BLaER1 (cell line): ENCODE measurements around the gene UNC119.
"Not testable (repeated sequence)": the region's sequence is repeated elsewhere in the genome, so short reads cannot be mapped to it uniquely, and the experiment has no call there.

Experiments used
- H3K27ac ChIP-seq: shearing (Covaris generic); formaldehyde crosslinking; 2 replicates; pipeline ENCODE4 v1.8.1; 2022
- H3K27me3 ChIP-seq: shearing (Covaris generic); formaldehyde crosslinking; 2 replicates; pipeline ENCODE4 v1.8.1; 2022
- H3K36me3 ChIP-seq: shearing (Covaris generic); formaldehyde crosslinking; 2 replicates; pipeline ENCODE4 v1.8.1; 2022
- H3K4me1 ChIP-seq: shearing (Covaris generic); formaldehyde crosslinking; 2 replicates; pipeline ENCODE4 v1.8.1; 2022
- H3K4me2 ChIP-seq: shearing (Covaris generic); formaldehyde crosslinking; 2 replicates; pipeline ENCODE4 v1.8.1; 2022
- H3K4me3 ChIP-seq: shearing (Covaris generic); formaldehyde crosslinking; 2 replicates; pipeline ENCODE4 v1.8.1; 2022
- H3K9ac ChIP-seq: shearing (Covaris generic); formaldehyde crosslinking; 2 replicates; pipeline ENCODE4 v1.8.1; 2022
- H3K9me3 ChIP-seq: shearing (Covaris generic); formaldehyde crosslinking; 2 replicates; pipeline ENCODE4 v1.8.1; 2022
- H4K20me1 ChIP-seq: shearing (Covaris generic); formaldehyde crosslinking; 2 replicates; pipeline ENCODE4 v1.8.1; 2022
- Cebpa-rat ChIP-seq: shearing (Covaris generic); IDR thresholded peaks from 2 replicates; pipeline ENCODE4 v1.8.1; 2022

Gene UNC119

DNA sequence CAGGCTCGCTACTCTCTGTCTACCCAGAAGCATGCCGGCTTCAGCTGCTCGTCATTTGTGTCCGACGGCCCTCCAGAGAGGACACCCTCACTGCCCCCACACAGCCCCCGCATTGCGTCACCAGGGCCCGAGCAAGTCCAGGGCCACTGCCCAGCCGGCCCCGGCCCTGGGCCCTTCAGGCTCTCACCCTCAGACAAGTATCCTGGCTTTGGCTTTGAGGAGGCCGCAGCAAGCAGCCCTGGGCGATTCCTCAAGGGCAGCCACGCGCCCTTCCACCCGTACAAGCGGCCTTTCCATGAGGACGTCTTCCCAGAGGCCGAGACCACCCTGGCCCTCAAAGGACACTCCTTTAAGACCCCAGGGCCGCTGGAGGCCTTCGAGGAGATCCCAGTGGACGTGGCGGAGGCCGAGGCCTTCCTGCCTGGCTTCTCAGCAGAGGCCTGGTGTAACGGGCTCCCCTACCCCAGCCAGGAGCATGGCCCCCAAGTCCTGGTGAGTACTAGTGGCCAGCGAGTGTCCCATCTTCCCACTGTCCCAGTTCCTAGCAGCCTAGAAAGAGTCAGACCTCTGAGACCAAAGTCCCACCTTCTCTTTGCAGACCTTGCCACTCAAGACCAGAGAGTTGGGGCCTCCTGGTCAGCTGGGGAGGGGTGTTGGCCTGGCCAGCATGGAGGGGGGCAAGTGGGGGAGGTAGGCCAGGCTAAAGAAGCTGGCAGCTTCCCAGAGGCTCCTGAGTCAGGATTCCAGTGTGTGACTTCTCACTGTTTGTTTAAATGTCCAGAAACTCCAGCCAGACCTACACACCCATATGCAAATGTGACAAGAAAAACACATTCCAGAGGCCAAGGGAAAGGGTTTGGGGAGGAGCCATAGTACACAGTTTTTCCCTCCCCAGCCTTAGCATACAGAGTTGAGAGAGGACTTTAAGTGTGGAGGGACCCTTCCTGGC, 27.7 kb downstream of the UNC119 start:
- Histone ChIP-seq H3K4me1 (peaks cover 58% of the 10 kb centered on the region), H3K4me2 (no peak overlapping the region)

DNA sequence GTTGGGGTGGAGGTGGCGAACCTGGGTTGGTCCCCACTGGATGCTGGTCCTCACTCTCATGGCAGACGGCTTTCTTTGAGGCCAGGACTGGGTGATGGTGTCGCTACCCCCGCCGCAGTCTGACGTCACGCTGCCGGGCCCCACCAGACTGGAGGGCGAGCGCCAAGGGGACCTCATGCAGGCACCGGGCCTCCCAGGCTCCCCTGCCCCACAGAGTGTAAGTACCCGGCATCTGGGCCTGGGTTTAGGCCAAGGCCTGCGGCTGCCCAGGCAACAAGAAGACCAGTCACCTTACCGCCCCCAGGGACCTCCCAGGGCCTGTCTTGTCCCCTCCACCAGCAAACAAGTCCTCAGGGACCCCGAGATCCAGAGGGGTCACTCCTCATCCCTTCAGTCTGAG, 28.5 kb downstream of the UNC119 start:
- no peaks in the 10 kb centered on the region for H3K9me3 ChIP-seq
- no peaks in the 10 kb centered on the region for H3K36me3 ChIP-seq
- H3K27me3 ChIP-seq, result no peaks in the 10 kb centered on the region
- H3K4me3 ChIP-seq, result no peak overlapping the region
- no peak overlapping the region for H3K9ac ChIP-seq
- H3K4me2 ChIP-seq, result no peak overlapping the region
- H3K4me1 ChIP-seq, result peaks cover 57% of the 10 kb centered on the region
- no peak overlapping the region for H3K27ac ChIP-seq
- TF ChIP-seq Cebpa-rat, result no peak
- no peaks in the 10 kb centered on the region for H4K20me1 ChIP-seq

More for the DNA sequence above, 27.7 kb downstream of the UNC119 start:
- no peaks in the 10 kb centered on the region for H4K20me1 ChIP-seq
- no peak overlapping the region; the same call in 1 of the 2 replicates for H3K9ac ChIP-seq
- H3K27me3 ChIP-seq, result no peaks in the 10 kb centered on the region
- no peak overlapping the region for H3K4me3 ChIP-seq
- TF ChIP-seq Cebpa-rat, result no peak
- H3K27ac ChIP-seq, result peak overlapping the region; percentile 35; the same call in 1 of the 2 replicates
- no peaks in the 10 kb centered on the region for H3K9me3 ChIP-seq
- no peaks in the 10 kb centered on the region for H3K36me3 ChIP-seq

DNA sequence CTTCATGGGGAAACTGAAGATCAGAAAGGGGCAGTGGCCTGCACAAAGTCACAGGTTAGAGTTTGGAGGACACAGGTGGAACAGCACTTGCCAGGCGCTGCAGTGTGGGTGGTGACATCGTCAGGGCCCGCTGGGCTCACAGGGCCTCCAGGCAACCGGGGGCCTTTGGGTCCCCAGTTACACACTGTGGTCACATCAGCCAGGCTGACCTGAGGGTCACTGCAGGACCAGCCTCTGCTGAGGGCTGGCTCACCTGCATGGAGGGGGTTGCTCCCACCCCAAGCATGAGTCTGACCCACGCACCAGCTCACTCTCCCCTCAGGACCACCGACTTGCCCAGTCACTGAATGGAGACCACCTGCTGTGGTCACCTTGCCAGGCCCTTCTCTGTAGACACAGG, 29.2 kb downstream of the UNC119 start:
- Histone ChIP-seq H3K4me3 (no peak overlapping the region), H4K20me1 (no peaks in the 10 kb centered on the region), H3K27ac (no peak overlapping the region), H3K9ac (no peak overlapping the region), H3K36me3 (no peaks in the 10 kb centered on the region), H3K4me2 (no peak overlapping the region), H3K4me1 (peaks cover 57% of the 10 kb centered on the region), H3K27me3 (no peaks in the 10 kb centered on the region), H3K9me3 (no peaks in the 10 kb centered on the region)
- TF ChIP-seq Cebpa-rat, result no peak

DNA sequence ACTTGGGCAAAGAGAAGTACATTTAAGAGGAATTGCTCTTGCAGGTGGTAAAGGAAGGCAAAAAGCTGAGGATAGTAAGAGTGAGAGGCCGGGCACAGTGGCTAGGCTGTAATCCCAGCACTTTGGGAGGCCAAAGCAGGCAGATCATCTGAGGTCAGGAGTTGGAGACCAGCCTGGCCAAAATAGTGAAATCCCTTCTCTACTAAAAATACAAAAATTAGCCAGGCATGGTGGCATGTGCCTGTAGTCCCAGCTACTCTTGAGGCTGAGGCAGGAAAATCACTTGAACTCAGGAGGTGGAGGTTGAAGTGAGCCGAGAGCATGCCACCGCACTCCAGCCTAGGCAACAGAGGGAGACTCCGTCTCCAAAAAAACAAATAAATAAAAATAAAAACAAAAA, 30.1 kb downstream of the UNC119 start:
- Histone ChIP-seq H3K4me2 (peak overlapping the region; percentile 82; the same call in 1 of the 2 replicates), H3K4me1 (peaks cover 55% of the 10 kb centered on the region)
- H3K9me3 ChIP-seq, H3K27ac ChIP-seq, H3K27me3 ChIP-seq, H3K4me3 ChIP-seq, H4K20me1 ChIP-seq, H3K36me3 ChIP-seq, H3K9ac ChIP-seq: not testable (repeated sequence)

DNA sequence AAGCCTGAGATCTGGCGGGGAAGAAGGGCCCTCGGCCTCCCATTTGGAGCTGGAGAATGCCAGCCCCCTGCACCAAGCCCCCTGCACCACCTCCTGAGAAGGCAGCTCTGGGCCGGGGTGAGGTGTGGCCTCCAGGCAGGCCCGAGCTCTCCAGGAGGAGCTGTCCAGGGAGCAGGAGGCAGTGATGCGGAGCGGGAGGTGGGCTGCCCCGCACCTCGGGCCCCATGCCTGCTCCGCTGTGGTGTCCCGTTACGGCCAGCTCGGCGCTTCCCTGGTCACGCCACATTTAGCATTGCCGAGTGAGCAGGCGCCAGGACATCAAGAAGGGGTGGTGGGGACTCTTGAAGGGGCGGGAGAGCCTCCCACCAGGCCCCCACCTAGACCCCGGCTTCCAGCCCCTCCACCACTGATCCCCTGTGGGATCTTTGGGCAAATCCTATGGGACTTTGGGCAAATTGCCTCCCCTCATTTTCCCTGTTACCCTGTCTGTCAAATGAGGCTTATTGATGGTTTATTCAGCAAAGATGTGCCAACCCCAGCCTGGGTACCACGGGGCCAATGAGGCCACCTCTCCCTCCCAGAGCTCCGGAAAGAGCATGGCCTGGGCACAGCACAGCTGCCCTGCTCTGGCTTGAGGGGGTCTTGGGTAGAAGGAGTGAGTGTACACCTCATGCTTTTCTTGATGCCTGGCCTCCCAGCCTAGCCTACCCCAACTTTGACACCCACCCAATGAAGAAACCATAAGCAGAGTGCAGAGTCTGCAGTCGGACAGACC, 30.9 kb downstream of the UNC119 start:
- H3K9me3 ChIP-seq, result peaks cover under 1% of the 10 kb centered on the region; the same call in 1 of the 2 replicates
- H3K9ac ChIP-seq, result no peak overlapping the region; the same call in 1 of the 2 replicates
- peak overlapping the region; percentile 85 for H3K27ac ChIP-seq
- no peaks in the 10 kb centered on the region for H3K36me3 ChIP-seq
- peak overlapping the region; percentile 82 for H3K4me2 ChIP-seq
- peaks cover 48% of the 10 kb centered on the region for H3K4me1 ChIP-seq
- no peak overlapping the region for H3K4me3 ChIP-seq
- no peaks in the 10 kb centered on the region for H3K27me3 ChIP-seq
- no peaks in the 10 kb centered on the region for H4K20me1 ChIP-seq
- TF ChIP-seq Cebpa-rat, result no peak

DNA sequence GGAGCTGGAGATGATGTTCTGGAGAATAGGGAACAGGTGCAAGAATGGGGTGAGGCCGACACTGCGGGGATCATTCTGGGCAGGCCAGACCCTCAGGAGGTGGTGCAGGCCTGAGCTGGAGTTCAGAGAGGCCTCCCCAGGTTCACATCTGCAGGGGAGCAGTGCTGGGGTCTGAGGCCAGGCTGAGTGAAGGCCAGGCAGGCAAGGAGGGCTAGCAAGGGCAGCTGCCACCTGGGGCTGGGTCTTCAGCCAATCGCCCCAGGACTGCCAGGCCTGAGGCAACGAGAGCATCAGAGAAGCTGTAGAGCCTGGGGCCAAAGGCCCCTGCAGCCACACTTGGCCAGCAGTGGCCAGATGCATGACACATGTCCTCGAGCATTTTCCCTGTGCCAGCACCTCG, 31.7 kb downstream of the UNC119 start:
- Histone ChIP-seq H3K27me3 (no peaks in the 10 kb centered on the region), H3K4me2 (peak overlapping the region; percentile 82), H3K9me3 (peaks cover 8% of the 10 kb centered on the region), H3K36me3 (no peaks in the 10 kb centered on the region), H3K9ac (peak overlapping the region; percentile 53; the same call in 1 of the 2 replicates), H3K4me3 (no peak overlapping the region), H3K27ac (peak overlapping the region; percentile 85), H4K20me1 (no peaks in the 10 kb centered on the region), H3K4me1 (peaks cover 44% of the 10 kb centered on the region)
- TF ChIP-seq Cebpa-rat, result no peak

DNA sequence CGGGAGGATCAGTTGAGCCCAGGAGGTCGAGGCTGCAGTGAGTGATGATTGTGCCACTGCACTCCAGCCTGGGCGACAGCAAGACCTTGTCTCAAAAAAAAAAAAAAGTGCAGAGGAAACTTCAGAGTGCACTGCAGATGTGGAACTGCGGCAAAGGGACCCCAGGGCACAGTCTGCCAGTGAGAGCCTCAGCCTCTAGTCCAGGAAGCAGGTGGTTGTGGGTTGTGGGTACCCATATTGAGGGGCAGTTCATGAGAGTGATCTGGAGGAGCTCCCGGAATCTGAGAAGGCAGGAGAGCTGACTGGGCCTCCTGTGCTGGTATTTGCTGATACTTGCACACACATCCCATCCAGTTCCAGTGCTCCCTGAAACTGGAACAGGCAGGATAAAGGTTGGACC, 33.2 kb downstream of the UNC119 start:
- no peak for TF ChIP-seq Cebpa-rat
- Histone ChIP-seq H3K9me3 (peaks cover 9% of the 10 kb centered on the region), H3K4me3 (peak overlapping the region; percentile 5; the same call in 1 of the 2 replicates), H3K36me3 (no peaks in the 10 kb centered on the region), H3K27ac (peak overlapping the region; percentile 85), H3K27me3 (no peaks in the 10 kb centered on the region), H3K4me1 (peaks cover 44% of the 10 kb centered on the region), H3K9ac (peak overlapping the region; percentile 60; the same call in 1 of the 2 replicates), H4K20me1 (no peaks in the 10 kb centered on the region), H3K4me2 (peak overlapping the region; percentile 82)

DNA sequence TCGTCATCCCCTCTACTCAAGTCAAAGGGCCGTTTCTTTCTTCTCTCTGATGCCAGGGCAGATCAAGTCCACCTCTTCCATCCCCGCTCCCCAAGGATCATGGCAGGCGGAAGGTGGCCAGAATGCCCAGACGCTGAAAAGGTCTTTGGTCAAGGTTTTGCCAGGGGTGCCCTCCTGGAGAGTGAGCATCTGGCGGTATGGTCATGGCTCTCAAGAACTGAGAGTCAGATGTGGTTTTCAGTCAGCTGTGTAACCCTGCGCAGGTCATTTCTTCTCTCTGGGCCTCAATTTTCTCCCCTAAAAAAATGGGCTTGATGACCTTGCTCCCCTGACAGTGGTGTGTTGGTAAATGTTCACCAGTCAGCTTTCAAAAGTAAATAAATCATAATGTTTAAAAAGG, 33.8 kb downstream of the UNC119 start:
- Histone ChIP-seq H3K4me2 (peak overlapping the region; percentile 82), H3K27me3 (no peaks in the 10 kb centered on the region), H3K9ac (no peak overlapping the region), H3K4me1 (peaks cover 44% of the 10 kb centered on the region), H3K27ac (peak overlapping the region; percentile 61), H4K20me1 (no peaks in the 10 kb centered on the region), H3K36me3 (no peaks in the 10 kb centered on the region), H3K9me3 (peaks cover 9% of the 10 kb centered on the region), H3K4me3 (no peak overlapping the region)
- TF ChIP-seq Cebpa-rat, result no peak

DNA sequence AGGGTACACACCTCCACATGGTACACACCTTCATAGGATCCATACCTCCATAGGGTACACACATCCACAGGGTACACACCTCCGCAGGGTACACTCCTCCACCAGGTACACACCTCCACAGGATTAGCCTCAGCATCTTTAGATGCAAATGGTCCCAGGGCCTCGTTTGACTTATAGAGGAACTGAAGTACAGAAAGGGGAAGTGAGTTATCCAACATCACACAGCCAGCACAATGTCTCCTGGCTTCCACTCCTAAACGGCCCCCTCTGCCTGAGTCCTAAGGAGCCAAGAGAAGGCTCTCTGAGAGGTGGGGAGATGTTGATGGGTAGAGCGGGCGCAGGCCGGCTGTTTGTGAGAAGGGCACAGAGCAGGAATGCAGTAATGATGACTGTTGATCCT, 34.3 kb downstream of the UNC119 start:
- peaks cover 9% of the 10 kb centered on the region for H3K9me3 ChIP-seq
- H3K9ac ChIP-seq, result no peak overlapping the region
- no peaks in the 10 kb centered on the region for H3K27me3 ChIP-seq
- H4K20me1 ChIP-seq, result no peaks in the 10 kb centered on the region
- H3K4me1 ChIP-seq, result peaks cover 44% of the 10 kb centered on the region
- no peak for TF ChIP-seq Cebpa-rat
- no peak overlapping the region for H3K4me3 ChIP-seq
- peak overlapping the region; percentile 61 for H3K27ac ChIP-seq
- no peaks in the 10 kb centered on the region for H3K36me3 ChIP-seq
- peak overlapping the region; percentile 82 for H3K4me2 ChIP-seq

DNA sequence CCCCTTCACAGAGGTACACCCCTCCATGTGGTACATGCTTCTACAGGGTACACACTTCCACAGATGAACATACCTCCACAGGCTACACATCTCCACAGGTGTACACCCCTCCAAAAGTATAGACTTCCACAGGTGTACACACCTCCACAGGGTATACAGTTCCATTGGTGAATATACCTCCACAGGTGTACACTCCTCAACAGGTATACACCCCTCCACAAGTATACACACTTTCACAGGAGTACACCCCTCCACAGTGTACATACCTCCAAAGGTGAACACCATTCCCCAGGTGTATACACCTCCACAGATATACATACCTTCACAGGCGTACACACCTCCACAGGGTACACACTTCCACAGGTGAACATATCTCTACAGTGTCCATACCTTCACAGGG, 36.9 kb downstream of the UNC119 start:
- no peak overlapping the region for H3K4me2 ChIP-seq
- no peak overlapping the region for H3K9ac ChIP-seq
- no peak overlapping the region for H3K4me3 ChIP-seq
- 0 out of 2 replicates have a peak, but pooled peaks cover 2% of the 10 kb centered on the region for H3K27me3 ChIP-seq
- no peaks in the 10 kb centered on the region for H3K36me3 ChIP-seq
- H4K20me1 ChIP-seq, result no peaks in the 10 kb centered on the region
- no peak overlapping the region for H3K27ac ChIP-seq
- no peak for TF ChIP-seq Cebpa-rat
- peaks cover 9% of the 10 kb centered on the region for H3K9me3 ChIP-seq
- H3K4me1 ChIP-seq, result peaks cover 27% of the 10 kb centered on the region
